Activated T-cell treated with anti-CD3 and anti-CD28 coated beads, Interleukin-2, amount 50 U/mL, for 4 hours (primary cell): ENCODE data around the gene EPAS1. TPM values are rescaled to one million over a fixed set of nuclear protein-coding genes. Genes with fewer than 3 reads are reported as not detected.

Experiments
- ATAC-seq, 2 donors: fragments of 200-7000 bp; cut with Tn5 transposase; one replicate each; pipeline ENCODE4 v1.10.0; 2021
- DNase-seq: peaks from one replicate; pipeline ENCODE4 v3.0.0-alpha.2; 2020
- H3K27me3 Mint-ChIP-seq: one replicate; pipeline ENCODE4 v1.8.0; 2021; ENCODE audit warnings: low read depth, mixed read lengths
- H3K36me3 Mint-ChIP-seq: one replicate; pipeline ENCODE4 v1.8.0; 2022; ENCODE audit warnings: mixed read lengths; ENCODE audit not compliant: insufficient read depth
- H3K4me1 Mint-ChIP-seq: one replicate; pipeline ENCODE4 v1.8.0; 2021; ENCODE audit warnings: low read depth, mixed read lengths
- H3K4me3 Mint-ChIP-seq: one replicate; pipeline ENCODE4 v1.8.0; 2021; ENCODE audit warnings: mild to moderate bottlenecking, moderate library complexity, mixed read lengths
- H3K9me3 Mint-ChIP-seq: one replicate; pipeline ENCODE4 v1.8.0; 2021; ENCODE audit warnings: mixed read lengths
- total RNA-seq, 3 donors: library from RNA; stranded (reverse); gene quantifications; one replicate each; pipeline ENCODE4 v1.2.1, GENCODE V29; 2021

EPAS1 gene
- total RNA-seq, 3 donors from 2014 or later, result 7.0 to 15.5 (median 7.0) TPM

- Mint-ChIP-seq H3K4me1 (no peaks in the 10 kb centered on the region), H3K27me3 (no peaks in the 10 kb centered on the region), H3K4me3 (no peak overlapping the region), H3K9me3 (no peaks in the 10 kb centered on the region), H3K36me3 (no peaks in the 10 kb centered on the region)
- DNase-seq (no peak), ATAC-seq (no peak)
These were observed 12.9 kb upstream of the EPAS1 start for GRCh38 chr2:46284260-46284659.

DNA sequence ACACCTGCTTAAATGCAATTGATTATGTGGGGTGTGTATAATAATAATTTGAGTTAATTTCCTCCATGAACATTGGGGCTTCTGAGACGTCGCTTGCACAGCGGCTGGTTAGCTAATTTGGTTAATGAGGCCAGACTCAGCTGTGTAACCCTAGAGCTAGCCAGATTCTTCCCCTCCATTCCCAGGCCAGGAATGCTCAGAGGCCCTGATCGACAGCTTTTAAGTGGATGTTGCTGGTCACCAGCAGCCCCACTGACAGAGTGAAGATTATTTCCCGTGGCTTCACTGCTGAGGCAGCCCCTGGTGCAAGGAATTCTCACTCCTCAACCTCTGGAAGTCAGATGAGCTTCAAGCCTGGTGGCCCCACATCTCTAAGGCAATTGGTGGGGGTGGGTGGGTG, 12.4 kb upstream of the EPAS1 start:
- DNase-seq, result no peak
- Mint-ChIP-seq H3K36me3 (no peaks in the 10 kb centered on the region), H3K27me3 (no peaks in the 10 kb centered on the region), H3K4me1 (no peaks in the 10 kb centered on the region), H3K9me3 (no peaks in the 10 kb centered on the region), H3K4me3 (no peak overlapping the region)
- no peak for ATAC-seq

GRCh38 chr2:46286715-46287114, 10.5 kb upstream of the EPAS1 start:
- ATAC-seq, result no peak
- Mint-ChIP-seq H3K36me3 (no peaks in the 10 kb centered on the region), H3K9me3 (no peaks in the 10 kb centered on the region), H3K4me1 (no peaks in the 10 kb centered on the region), H3K27me3 (no peaks in the 10 kb centered on the region), H3K4me3 (no peak overlapping the region)
- DNase-seq, result no peak

- Mint-ChIP-seq H3K4me3 (no peak overlapping the region), H3K4me1 (no peaks in the 10 kb centered on the region), H3K27me3 (peaks cover 2% of the 10 kb centered on the region), H3K36me3 (no peaks in the 10 kb centered on the region), H3K9me3 (no peaks in the 10 kb centered on the region)
- ATAC-seq (no peak), DNase-seq (no peak)
These were observed 7.1 kb upstream of the EPAS1 start for GRCh38 chr2:46290078-46290477.

DNA sequence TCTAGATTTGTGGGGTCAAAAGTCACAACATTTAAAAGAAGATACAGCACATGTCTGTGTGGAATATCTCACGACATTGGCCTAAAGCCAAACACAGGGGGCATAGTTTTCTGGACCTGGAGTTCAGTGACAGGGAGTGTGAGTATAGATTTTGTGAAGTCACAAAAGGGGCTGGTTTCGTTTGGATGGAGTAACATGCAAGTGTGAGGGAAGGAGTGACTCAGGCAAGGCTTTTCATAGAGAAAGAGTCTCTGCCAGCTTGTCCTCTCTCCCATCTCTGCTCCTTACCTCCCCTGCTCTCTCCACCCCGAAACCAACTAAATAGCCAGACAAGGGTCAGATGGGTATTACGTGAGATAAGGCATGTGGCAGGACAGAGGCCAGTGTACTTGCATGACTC, 3.7 kb upstream of the EPAS1 start:
- peaks cover 14% of the 10 kb centered on the region for H3K27me3 Mint-ChIP-seq

DNA sequence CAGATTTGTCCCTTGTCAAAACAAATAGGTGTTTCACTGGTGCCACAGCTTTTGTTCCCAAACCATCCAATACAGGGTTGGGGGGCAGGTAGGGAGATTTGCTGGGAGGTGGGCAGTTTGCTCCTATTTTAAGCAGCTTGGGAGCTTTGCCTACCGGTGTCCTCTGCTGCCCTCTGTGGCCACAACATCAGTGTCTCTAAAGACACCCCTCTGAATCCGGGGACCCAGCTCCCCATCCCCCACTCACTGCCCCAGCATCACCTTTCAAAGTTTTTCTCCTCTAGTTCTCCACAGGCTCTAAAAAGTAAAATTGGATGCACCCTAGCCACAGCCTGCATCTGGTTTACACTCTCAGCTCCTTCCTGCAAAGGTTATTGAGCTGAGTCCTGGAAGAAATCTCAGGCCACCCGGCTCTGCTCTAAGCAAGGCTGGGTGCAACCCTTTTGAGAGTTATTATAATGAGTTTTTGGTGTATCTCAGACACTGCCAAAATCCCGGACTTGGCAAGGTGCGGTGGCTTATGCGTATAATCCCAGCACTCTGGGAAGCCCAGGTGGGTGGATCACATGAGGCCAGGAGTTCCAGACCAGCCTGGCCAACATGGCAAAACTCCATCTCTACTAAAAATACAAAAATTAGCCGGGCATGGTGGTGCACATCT, 2.9 kb upstream of the EPAS1 start:
- ATAC-seq, result no peak
- peaks cover 16% of the 10 kb centered on the region for H3K4me1 Mint-ChIP-seq
- H3K9me3 Mint-ChIP-seq, result no peaks in the 10 kb centered on the region
- no peaks in the 10 kb centered on the region for H3K36me3 Mint-ChIP-seq
- DNase-seq, result peak; percentile 23
- peaks cover 20% of the 10 kb centered on the region for H3K27me3 Mint-ChIP-seq
- no peak overlapping the region for H3K4me3 Mint-ChIP-seq

More for the DNA sequence above, 3.7 kb upstream of the EPAS1 start:
- ATAC-seq, result no peak
- Mint-ChIP-seq H3K4me3 (no peak overlapping the region), H3K36me3 (no peaks in the 10 kb centered on the region), H3K4me1 (peaks cover 10% of the 10 kb centered on the region), H3K9me3 (no peaks in the 10 kb centered on the region)
- DNase-seq, result no peak

DNA sequence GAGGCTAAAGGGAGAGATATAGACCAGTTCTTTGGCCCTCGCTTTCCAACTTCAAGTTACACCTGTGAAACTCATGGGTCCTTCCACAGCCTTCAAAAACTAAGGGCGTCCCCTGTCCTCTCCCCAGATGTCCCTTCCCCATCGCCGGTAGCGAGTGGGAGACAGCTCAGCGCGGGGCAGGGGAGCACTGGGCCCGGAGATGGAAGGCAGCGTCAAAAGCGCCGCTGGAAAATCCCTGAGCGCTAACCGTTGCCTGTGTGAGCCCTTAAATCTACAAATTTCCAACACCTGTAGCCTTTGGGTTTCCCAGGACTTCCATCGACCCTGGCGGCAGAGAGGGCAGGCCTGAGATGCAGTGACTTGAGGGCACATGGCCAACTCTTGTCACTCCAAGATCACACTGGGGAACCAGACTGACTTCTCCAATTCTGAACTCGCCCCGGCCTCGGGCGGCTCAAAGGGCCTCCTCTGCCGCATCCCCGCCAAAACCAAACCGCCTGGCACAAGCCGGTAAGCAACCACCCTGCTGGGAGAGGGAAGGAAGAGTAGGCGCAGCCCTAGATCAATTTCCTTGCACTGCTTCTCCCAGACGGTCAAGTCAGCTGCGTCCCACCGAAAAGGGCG, 879 bp upstream of the EPAS1 start:
- H3K36me3 Mint-ChIP-seq, result no peaks in the 10 kb centered on the region
- H3K4me1 Mint-ChIP-seq, result peaks cover 24% of the 10 kb centered on the region
- H3K9me3 Mint-ChIP-seq, result no peaks in the 10 kb centered on the region
- DNase-seq, result no peak
- H3K4me3 Mint-ChIP-seq, result peak overlapping the region; percentile 66
- H3K27me3 Mint-ChIP-seq, result peaks cover 40% of the 10 kb centered on the region
- ATAC-seq, result peak; percentile 2 to 7

DNA sequence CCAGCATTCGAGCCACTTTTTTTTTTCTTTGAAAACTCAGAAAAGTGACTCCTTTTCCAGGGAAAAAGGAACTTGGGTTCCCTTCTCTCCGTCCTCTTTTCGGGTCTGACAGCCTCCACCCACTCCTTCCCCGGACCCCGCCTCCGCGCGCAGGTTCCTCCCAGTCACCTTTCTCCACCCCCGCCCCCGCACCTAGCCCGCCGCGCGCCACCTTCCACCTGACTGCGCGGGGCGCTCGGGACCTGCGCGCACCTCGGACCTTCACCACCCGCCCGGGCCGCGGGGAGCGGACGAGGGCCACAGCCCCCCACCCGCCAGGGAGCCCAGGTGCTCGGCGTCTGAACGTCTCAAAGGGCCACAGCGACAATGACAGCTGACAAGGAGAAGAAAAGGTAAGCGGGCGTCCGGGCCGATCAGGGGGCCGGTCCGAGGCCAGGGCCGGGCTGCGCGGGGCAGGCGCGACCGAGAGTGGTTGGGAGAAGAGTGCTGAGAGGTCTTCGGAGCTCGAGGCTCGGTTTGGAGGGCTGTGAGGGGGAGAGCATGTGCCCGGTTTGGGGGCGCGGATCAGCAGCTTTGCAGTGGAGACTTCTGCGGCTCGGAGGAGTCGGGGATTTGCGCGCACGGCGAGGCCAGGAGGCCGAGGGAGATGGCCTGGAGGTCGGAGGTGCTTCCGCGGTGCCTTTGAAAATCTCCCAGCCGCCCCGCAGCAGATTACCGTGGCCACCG, 502 bp downstream of the EPAS1 start:
- H3K4me1 Mint-ChIP-seq, result peaks cover 24% of the 10 kb centered on the region
- no peaks in the 10 kb centered on the region for H3K9me3 Mint-ChIP-seq
- H3K36me3 Mint-ChIP-seq, result no peaks in the 10 kb centered on the region
- DNase-seq, result peak; percentile 82
- ATAC-seq, result peak; percentile 23 to 28
- H3K27me3 Mint-ChIP-seq, result peaks cover 51% of the 10 kb centered on the region
- peak overlapping the region; percentile 84 for H3K4me3 Mint-ChIP-seq

GRCh38 chr2:46298272-46298521, 990 bp downstream of the EPAS1 start:
- Mint-ChIP-seq H3K4me1 (peaks cover 24% of the 10 kb centered on the region), H3K27me3 (peaks cover 54% of the 10 kb centered on the region), H3K36me3 (no peaks in the 10 kb centered on the region), H3K4me3 (peak overlapping the region; percentile 84), H3K9me3 (no peaks in the 10 kb centered on the region)
- DNase-seq (no peak), ATAC-seq (peak in 1 of 2 donors; percentile 2)

- Mint-ChIP-seq H3K9me3 (no peaks in the 10 kb centered on the region), H3K4me1 (peaks cover 30% of the 10 kb centered on the region), H3K4me3 (peak overlapping the region; percentile 84), H3K27me3 (peaks cover 57% of the 10 kb centered on the region), H3K36me3 (no peaks in the 10 kb centered on the region)
- DNase-seq, result peak; percentile 16
- peak; percentile 12 to 32 for ATAC-seq
These were observed 1.5 kb downstream of the EPAS1 start for GRCh38 chr2:46298522-46299353.

- Mint-ChIP-seq H3K4me1 (peaks cover 38% of the 10 kb centered on the region), H3K27me3 (peaks cover 62% of the 10 kb centered on the region), H3K36me3 (no peaks in the 10 kb centered on the region), H3K4me3 (peak overlapping the region; percentile 84), H3K9me3 (no peaks in the 10 kb centered on the region)
- DNase-seq, result no peak
- no peak for ATAC-seq
These were observed 2.4 kb downstream of the EPAS1 start for GRCh38 chr2:46299365-46300263.

DNA sequence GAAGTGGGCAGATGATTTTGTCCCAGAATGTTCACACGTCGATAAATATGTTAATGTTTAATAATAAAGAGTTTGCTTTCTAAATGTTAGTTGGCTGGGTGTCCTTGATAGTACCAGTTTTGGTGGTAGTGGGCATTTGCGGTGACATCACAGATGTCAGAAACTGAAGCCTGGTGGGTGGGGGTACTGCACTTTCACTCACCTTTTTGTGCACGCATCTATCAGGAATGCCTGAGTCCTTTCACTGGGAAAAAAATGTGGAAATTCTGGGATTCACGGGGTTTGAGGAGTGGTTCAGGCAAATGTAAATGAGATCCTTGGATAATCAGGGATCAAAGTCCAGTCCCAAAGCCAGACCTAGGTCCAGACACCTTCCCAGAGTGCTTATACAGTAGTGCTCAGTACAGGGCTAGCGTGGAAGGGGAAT, 3.2 kb downstream of the EPAS1 start:
- no peak for DNase-seq
- no peak overlapping the region for H3K4me3 Mint-ChIP-seq
- peaks cover 46% of the 10 kb centered on the region for H3K4me1 Mint-ChIP-seq
- H3K27me3 Mint-ChIP-seq, result peaks cover 70% of the 10 kb centered on the region
- ATAC-seq, result no peak
- H3K36me3 Mint-ChIP-seq, result no peaks in the 10 kb centered on the region
- H3K9me3 Mint-ChIP-seq, result peaks cover 3% of the 10 kb centered on the region

GRCh38 chr2:46302005-46302695, 4.9 kb downstream of the EPAS1 start:
- ATAC-seq, result no peak
- peaks cover 49% of the 10 kb centered on the region for H3K4me1 Mint-ChIP-seq
- H3K9me3 Mint-ChIP-seq, result peaks cover 3% of the 10 kb centered on the region
- H3K4me3 Mint-ChIP-seq, result no peak overlapping the region
- H3K36me3 Mint-ChIP-seq, result no peaks in the 10 kb centered on the region
- H3K27me3 Mint-ChIP-seq, result peaks cover 71% of the 10 kb centered on the region
- no peak for DNase-seq
